DMS114 treated with DMSO at 0.1 percent for 48 hours (cell line): ENCODE data around the gene DDX18.
A peak's percentile ranks its signal among the peaks of the same experiment; 100 is the strongest.
"Not testable (repeated sequence)": the region's sequence is repeated elsewhere in the genome, so short reads cannot be mapped to it uniquely, and the experiment has no call there.

Experiments
- DNase-seq: peaks from one replicate; lab custom pipeline; 2025; ENCODE audit not compliant: unreplicated experiment; lab: John Stamatoyannopoulos, UW

Gene DDX18

DNA sequence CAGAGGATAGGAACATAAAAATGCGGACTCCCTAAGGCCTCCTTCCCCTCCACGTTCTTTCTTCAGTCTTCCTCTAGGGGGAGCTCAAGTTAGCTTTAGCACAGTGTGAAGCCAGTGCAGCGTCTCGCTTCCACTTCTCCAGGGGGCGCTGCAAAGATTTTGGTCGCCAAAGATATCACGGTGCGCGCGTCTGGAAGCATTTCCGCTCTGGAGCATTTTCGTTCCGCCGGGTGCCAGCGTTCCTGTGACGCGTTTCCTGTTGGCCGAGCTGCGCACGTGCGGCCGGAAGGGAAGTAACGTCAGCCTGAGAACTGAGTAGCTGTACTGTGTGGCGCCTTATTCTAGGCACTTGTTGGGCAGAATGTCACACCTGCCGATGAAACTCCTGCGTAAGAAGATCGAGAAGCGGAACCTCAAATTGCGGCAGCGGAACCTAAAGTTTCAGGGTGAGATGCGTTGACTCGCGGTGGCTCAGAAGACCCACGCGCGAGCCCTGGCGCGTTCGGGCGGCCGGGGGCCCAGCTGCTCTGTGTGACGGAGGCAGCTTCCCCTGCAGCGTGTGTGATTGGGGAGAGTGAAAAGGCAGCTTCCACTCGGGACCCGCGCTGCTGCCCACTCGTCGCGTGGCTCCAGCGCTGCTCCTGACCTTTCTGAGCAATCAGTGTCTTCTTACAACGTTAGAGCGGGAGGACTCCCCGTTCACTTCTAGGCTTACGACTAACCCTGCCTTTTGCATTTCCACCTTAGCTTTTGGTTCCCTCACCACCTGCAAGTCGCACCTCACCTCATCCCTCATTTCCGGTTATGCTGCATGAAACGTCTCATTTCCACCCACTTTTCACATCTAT is at the start of gene DDX18:
Gene DDX18, plus strand, starts transcription at position 275 of the 848 bp plus-strand sequence. Its CDS starts 87 bp downstream, at position 362.
- DNase-seq, result peak; percentile 89

DNA sequence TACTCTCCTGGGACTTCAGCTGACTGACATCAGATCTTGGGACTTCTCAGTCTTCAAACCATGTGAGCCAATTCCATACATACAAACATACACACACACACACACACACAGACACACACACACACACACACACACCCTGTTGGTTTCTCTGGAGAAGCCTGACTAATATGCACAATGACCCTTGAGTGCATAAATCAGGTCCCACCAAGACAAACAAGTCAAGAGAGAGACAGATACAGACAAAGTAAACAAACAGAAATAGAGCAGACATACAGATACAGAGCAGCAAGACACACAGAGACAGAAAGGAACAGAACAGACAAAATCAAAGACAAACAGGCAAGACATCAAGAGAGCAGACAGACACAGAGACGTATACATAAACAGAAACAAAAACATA is 43.8 kb upstream of the DDX18 start:
- no peak for DNase-seq

DNA sequence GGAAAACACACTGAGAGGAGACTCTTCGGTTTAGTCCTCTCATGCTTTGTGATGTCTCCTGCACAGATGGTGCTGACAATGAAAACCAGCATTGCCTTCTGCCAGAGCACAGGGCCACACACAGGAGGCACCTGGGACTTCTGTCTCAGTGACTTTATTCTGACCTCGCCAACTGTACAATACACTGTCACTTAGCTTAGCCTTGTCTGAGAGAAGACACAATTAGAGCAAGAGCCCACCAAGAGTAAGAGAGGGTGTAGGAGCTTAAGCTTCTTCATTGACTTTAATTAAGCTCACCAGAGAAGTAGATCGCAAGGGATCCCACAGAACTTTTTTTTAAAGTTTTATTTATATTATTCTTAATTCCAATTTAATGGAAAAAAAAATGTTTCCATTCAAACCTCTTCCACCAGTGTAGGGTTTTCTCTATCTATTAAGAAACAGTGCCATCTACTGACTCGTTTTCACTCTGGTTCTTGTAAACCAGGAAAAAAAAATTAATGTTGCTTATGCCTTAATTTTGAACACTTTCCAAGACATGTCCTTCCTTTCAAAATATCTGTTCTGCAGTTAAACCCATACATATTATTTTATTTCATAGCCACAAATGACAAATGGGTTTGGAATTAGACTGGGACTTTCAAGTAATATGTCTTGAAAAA is 42.4 kb upstream of the DDX18 start:
- DNase-seq, result peak; percentile 5

DNA sequence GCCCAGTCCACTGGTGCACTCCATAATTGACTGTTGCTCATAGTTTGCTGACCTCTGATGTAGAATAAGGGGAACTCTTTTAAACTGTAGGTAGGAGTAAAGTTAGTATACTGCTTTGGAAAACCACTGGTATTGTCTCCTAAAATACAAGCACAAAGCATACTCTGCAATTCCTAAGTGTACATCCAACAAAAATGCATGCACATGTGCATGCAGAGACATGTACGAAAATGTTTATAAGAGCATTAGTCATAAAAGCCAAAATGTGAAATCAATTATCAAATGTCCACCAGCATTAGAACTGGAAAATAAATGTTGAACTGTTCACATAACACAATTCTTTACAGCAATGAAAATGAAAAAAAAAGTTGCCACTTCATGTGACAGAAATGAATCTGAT is 39.8 kb upstream of the DDX18 start:
- no peak for DNase-seq

DNA sequence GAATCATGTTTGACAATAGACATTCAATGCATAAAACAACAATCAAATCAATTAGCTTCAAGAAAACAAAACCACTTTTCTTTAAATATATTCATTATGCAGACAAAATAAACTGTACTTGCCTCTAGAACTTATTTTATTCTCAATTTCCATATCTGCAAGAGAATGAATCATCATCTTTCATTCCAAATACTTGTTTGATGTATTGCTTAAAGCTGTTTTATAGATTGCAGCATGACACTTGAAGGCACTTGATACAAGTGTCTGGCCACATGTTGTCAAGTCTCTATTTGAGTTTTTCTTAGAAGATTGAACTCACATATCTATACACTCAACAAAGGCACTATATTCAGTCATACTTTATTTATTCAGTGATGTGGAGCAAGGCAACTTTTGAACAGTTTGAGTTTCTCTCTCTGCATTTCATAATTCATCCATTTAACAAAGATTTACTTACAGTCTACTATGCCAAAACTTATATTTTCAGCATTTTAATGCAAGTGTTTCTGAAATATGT is 38.7 kb upstream of the DDX18 start:
- DNase-seq, result no peak

DNA sequence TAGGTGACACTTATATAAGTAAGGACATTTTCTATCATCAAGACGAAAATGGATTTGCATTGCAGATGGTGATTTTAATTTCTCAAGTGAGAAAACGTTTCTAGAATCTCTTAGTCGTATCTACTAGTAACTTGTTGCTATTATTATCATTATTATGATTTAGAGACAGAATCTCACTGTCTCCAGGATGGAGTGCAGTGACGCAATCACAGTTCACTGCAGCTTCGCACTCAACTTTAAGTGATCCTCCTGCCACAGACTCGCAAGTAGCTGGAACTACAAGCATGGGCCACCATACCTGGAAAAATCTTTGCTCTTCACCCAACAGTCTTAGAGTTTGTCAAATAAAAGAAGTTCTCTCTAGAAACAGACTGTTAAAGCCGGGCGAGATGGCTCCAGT is 37.6 kb upstream of the DDX18 start:
- no peak for DNase-seq

DNA sequence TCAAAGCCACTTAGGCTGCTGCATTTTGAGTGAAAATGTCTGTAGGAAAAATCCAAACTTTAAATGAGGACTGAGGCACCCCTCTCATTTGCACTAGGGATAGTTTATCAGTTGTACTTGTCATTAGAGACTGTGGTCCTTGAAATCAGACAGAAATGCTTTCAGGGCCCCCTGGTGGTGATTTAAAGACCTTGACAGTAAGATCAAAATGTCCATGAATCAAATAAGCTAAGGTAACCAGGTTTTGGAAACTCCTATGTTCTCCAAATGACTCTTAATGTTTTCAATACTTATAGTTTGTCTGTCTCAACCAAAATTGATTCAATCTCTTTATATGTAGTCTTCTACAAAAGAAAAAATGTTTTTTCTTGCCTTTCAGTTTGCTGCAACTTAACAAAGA is 28.8 kb upstream of the DDX18 start:
- peak; percentile 17 for DNase-seq

DNA sequence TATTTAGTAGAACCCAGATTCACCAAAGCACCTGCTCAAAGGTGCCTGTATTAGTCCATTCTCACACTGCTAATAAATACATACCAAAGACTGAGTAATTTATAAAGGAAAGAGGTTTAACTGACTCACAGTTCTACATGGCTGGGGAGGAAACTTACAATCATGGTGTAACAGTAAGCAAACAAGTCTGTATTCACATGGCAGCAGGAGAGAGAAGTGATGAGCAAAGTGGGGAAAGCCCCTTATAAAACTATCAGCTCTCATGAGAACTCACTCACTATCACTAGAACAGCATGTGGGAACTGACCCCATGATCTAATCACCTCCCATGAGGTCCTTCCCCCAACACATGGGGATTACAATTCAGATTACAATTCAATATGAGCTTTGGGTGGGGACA is 28.0 kb upstream of the DDX18 start:
- no peak for DNase-seq

DNA sequence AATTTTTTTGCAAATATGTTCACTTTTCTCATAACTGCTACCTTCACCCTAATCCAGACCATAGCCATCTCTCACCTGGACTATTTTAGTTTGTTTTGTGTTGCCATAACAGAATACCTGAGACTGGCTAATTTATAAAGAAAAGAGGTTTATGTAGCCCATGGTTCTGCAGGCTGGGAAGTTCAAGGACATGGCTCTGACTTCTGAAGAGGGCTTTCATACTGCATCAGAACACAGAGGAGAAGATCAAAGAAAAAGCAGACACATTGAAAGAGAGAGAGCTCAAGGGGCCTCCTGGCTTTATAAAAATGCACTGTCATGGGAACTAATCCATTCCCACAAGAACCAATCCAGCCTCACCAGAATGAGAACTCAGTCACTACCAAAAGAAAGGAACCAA is 25.0 kb upstream of the DDX18 start:
- DNase-seq, result no peak

DNA sequence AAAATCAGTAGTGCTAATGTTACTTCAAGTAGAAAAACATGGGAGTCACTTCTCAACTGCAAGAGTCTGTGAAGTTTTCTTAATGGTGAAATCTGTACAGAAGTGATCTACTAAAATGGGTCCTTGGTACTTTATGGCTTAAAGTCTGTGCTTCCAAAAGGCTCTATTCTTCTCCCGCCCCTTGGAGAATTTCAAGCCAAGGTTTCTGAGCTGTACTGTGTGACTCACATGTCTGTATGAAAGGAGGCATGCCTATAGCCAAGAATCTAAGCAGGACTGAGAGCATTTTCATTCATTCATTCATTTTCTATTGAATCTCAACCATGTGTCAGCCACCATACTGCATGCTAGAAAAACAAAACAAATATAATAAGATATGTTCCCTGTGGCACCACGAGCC is 19.8 kb upstream of the DDX18 start:
- no peak for DNase-seq

DNA sequence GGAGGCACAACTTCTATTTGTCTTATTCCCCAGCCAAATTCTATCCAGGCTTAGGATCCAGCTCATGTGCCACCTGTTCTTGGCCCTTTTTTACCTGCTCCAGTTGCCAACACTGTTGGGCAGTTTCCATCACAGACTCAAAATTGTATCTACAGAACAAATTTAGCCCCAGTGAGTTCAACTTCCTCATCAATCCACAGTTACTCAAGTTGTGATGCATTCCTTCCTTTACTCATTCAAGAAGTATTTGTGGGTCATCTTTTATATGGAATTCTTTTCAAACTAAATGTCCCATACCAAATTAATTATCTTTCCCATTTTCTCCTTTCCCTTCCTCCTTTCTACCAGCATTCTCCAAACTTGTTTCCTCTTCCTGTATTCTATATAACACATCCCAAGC is 12.7 kb upstream of the DDX18 start:
- DNase-seq, result no peak

DNA sequence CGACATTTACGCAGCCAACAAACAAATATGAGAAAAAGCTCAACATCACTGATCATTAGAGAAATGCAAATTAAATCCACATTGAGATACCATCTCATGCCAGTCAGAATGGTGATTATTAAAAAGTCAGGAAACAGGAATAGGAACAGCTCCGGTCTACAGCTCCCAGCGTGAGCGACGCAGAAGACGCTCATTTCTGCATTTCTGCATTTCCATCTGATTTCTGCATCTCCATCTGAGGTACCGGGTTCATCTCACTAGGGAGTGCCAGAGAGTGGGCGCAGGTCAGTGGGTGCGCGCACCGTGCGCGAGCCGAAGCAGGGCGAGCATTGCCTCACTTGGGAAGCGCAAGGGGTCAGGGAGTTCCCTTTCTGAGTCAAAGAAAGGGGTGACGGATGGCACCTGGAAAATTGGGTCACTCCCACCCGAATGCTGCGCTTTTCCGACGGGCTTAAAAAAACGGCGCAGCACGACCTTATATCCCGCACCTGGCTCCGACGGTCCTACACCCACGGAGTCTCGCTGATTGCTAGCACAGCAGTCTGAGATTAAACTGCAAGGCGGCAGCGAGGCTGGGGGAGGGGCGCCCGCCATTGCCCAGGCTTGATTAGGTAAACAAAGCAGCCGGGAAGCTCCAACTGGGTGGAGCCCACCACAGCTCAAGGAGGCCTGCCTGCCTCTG is 10.7 kb upstream of the DDX18 start:
- DNase-seq, result not testable (repeated sequence)

DNA sequence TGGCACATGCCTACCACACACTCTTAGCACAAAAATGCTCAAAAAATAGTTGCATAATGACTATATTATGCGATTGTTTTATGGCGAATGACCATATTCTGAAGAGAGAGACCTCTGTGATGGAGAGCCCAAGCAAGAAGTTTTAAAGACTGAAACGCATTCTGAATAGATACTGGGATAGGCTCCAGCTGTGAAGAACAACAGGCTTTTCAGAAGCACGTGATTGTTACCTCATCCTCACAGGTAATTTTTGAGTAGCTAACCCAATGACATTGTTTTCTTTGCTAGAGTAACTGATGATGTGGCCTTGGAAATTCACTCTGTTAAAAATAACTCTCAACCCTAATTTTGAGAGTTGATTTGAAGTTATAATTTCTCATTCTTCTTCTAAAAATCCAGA is 2.0 kb upstream of the DDX18 start:
- DNase-seq, result no peak

DNA sequence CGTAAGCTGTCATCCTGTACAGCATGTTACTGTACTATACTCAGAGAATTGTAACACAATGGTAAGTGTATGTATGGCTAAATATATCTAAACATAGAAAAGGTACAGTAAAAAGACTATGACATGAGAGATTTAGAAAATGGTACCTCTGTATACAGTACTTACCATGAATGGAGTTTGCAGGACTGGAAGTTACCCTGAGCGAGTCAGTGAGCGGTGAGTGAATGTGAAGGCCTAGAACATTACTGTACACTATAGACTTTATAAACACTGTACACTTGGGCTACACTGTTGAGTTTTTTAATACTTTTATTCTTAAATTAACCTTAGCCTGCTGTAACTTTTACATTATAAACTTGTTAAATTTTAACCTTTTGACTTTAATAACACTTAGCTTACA is 1.5 kb downstream of the DDX18 start:
- DNase-seq, result no peak

DNA sequence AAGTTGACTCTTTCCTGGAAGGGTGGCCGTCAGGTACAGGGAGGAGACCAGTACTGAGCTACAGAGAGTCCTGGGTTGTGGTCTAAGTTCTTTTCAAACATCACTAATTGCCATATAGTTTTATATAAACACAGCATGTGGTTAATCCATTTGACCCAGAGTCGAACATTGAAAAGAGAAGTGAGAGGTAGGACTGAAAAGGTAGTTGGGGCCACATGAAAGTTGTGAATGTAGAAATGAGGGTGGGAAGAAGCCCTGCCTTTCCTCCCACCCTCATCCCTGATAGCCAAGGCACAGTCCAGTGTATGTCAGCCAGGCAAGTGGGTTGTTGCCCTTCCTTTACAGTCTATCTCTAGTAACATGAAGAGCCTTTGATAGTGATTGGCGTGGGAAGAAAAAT is 4.4 kb downstream of the DDX18 start:
- DNase-seq, result no peak

DNA sequence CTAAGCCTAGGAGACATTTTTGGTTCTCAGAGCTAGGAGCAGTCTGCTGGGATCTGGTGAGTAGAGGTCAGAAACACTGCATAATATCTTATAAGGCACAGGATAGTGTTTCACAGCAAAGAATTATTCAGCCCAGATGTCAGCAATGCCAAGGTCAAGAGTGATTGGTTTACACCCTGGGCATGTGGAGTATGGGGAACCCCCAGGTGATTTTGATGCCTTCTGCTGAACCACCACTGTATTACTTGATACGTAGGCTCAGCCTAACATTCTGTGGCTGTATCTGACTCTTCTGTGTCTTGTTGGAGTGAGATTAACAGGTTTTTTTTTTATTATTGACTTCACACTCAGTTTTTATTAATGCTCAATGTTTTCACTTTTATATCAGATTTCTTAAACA is 6.0 kb downstream of the DDX18 start:
- DNase-seq, result no peak

DNA sequence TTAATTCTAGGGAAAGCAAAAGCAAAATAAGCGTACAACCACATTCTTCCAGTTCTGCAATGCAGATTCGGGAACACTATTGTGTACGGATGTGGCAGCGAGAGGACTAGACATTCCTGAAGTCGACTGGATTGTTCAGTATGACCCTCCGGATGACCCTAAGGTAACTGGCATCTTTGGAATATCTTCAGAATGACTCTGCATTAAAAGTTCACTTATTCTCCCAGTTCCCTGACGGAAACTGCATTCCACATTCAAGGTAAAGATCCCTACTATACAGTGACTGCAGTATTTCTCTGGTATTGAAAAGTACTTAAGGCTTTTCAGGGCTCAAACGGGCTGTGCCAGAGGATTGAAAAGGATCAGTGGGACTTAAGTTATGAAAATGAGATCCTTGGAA is 10.9 kb downstream of the DDX18 start:
- no peak for DNase-seq

DNA sequence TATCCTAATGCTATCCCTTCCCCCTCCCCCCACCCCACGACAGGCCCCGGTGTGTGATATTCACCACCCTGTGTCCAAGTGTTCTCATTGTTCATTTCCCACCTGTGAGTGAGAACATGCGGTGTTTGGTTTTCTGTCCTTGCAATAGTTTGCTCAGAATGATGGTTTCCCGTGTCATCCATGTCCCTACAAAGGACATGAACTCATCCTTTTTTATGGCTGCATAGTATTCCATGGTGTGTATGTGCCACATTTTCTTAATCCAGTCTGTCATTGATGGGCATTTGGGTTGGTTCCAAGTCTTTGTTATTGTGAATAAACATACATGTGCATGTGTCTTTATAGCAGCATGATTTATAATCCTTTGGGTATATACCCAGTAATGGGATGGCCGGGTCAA is 13.0 kb downstream of the DDX18 start:
- DNase-seq, result not testable (repeated sequence)

DNA sequence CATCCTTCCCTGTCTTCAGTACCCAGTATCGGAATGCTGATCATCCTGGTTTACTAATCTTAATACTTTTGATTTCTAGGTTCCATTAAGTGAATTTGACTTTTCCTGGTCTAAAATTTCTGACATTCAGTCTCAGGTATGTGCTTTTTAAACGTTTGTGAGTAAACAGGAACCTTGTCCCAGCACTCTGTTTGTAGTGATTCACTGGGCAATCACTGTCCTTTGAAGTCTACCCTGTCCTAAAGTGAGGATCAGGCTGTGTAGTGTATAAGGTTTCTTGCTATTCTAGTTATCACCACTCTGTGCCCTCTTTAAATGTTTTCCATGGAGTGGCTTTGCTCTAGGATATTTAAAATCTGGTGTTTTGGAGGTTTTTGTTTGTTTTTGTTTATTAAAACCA is 14.4 kb downstream of the DDX18 start:
- no peak for DNase-seq

DNA sequence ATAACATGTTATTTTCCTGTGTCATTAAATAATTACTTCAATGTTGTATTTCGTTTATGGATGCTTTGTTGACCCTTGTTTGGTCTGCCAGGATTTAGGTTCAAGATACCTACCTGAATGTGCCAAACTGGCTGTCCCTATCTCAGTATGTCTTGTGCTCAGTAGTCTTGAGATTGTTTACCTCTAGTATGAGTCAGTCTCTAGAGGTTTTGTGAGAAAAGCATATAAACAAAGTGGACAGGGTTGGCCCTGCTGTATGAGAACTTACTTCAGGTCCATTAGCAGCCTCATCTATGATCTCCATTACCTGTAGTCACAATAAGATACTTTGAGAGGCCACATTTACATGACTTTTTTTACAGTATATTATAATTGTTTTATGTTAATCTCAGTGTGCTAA is 17.8 kb downstream of the DDX18 start:
- DNase-seq, result no peak

DNA sequence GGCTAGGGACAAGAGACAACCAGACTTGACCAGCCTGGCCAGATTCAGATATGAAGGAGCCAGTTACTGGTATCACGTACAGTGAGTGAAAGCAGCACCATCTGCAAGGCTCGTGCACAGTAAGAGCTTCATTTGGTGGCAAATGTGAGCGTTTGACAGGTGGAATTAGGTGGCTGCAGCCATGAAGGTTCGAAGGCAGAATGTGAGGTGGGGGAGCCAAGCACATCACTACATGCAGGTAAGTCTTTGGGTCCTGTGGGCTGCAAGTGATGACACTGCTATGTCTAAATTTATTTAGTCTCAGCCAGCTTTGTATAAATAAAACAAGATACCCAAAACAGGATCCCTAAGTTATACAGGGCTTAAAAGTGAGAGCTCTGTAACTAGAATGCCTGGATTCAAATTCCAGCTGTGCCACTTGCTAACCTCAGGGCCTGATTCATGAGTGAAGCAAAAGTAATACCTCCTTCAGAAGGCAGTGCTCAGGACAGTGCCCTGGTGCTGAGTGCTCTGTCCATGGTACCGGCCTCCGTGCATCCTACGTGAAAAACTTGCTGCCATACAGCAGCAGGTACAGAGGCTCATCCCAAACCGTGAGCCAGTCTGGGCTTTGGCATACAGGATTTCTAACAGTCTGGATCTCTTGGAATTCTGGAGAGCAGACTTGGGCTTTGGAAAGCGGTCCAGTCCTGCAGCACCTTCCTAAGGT is 18.6 kb downstream of the DDX18 start:
- DNase-seq, result no peak
